SK-N-MC (cell line): Measurements from ENCODE around the gene E2F4.

Source experiments
- DNase-seq: peaks from one replicate; pipeline ENCODE4 v3.0.0-alpha.2; 2011; ENCODE audit warnings: low read depth, low spot score
- H3K27ac ChIP-seq: fragments of 200-600 bp; sonication (generic); 2 replicates; pipeline ENCODE4 v1.5.1; 2016; ENCODE audit warnings: mixed run types
- H3K36me3 ChIP-seq: fragments of 200-600 bp; sonication (generic); 2 replicates; pipeline ENCODE4 v1.6.1; 2017; ENCODE audit warnings: antibody characterized with exemption, low read length, mixed read lengths; ENCODE audit not compliant: insufficient read depth
- H3K4me3 ChIP-seq: fragments of 200-600 bp; sonication (generic); 2 replicates; pipeline ENCODE4 v1.5.1; 2016
- H3K9ac ChIP-seq: fragments of 200-600 bp; sonication (generic); 2 replicates; pipeline ENCODE4 v1.8.0; 2017; ENCODE audit warnings: mixed run types, mixed read lengths; ENCODE audit not compliant: insufficient read length
- H3K9me3 ChIP-seq: fragments of 200-600 bp; sonication (generic); 2 replicates; pipeline ENCODE4 v1.6.1; 2017; ENCODE audit warnings: low read depth, mild to moderate bottlenecking, antibody characterized with exemption, low read length, moderate library complexity, mixed read lengths
- EZH2 ChIP-seq: fragments of 200-600 bp; sonication (generic); IDR thresholded peaks from one replicate; pipeline ENCODE4 v1.6.1; 2017; ENCODE audit warnings: antibody characterized with exemption
- FOXP2 ChIP-seq: optimal IDR thresholded peaks from 2 replicates; pipeline ENCODE3; 2011; ENCODE audit warnings: mild to moderate bottlenecking, moderate library complexity; ENCODE audit not compliant: insufficient read depth; ENCODE audit errors: extremely low read length, control extremely low read depth
- POLR2AphosphoS5 ChIP-seq: IDR thresholded peaks from 2 replicates; pipeline ENCODE4 v1.6.1; 2012; ENCODE audit warnings: mild to moderate bottlenecking, low read depth, low read length, borderline replicate concordance

Gene E2F4

GRCh38 chr16:67207249-67208091, 15.5 kb downstream of the E2F4 start:
- Histone ChIP-seq H3K27ac (no peak overlapping the region), H3K36me3 (no peaks in the 10 kb centered on the region), H3K9me3 (no peaks in the 10 kb centered on the region), H3K4me3 (no peak overlapping the region), H3K9ac (no peak overlapping the region)
- no peak for TF ChIP-seq POLR2AphosphoS5
- TF ChIP-seq FOXP2: no peak
- no peak for TF ChIP-seq EZH2
- DNase-seq: no peak

DNA sequence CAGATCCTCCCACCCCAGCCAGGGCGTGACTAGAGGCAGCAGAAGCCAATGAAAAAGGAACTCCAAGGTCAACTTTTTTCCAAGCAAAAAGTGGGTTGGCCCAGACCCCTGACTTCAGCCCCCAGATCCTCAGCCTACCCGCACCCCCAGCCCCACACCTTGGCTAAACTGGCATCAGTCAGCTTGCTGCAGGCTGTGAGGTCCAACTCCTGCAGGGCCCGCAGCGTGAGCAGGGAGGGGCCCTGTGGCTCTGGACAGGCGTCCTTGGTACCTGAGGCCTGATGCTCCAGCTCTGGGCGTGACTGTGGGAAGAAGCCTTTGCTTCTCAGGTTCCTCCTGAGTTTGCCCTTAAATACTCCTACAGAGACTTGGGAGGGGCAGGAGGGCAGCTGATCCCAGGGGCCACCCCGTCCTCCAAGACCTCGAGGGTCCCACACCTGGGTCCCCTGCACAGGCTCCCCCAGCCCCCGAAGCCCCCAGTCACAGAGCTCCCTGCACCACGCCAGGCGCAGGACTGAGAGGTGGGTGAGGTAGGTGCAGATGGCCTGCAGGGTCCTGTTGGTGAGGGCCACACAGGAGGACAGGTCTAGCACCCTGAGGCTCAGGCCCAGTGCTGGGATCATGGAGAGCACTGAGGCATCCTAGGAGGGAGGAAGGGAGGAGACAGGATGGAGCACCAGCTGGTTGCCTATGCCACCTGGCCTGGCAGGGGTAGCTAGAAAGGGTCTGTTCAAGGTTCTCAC, 16.4 kb downstream of the E2F4 start:
- Histone ChIP-seq H3K27ac (no peak overlapping the region), H3K9ac (no peak overlapping the region), H3K36me3 (no peaks in the 10 kb centered on the region), H3K9me3 (no peaks in the 10 kb centered on the region), H3K4me3 (no peak overlapping the region)
- no peak for DNase-seq
- TF ChIP-seq POLR2AphosphoS5 (no peak), EZH2 (no peak), FOXP2 (no peak)

DNA sequence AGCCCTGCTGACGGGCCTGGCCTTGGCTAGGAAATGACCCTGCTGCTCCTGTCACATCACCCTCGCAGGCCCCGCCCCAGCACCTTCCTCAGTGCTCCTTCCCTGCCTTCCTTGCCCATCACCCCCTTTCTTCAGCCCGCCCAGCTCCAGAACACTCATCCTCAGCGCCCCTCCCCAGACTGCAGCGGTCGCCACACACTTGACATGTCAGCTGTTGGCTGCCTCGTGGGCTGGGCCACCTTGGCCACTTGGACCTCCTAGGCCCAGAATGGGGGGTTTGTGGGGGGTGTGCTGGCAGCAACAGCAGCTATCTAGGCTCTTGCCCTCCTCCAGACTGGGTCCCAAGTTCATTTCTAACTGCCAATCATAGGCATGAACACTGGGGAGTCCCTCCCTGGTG, 17.6 kb downstream of the E2F4 start:
- H3K4me3 ChIP-seq: no peak overlapping the region
- DNase-seq: no peak
- H3K9ac ChIP-seq: no peak overlapping the region
- TF ChIP-seq EZH2: no peak
- no peak for TF ChIP-seq FOXP2
- TF ChIP-seq POLR2AphosphoS5: no peak
- no peaks in the 10 kb centered on the region for H3K36me3 ChIP-seq
- no peaks in the 10 kb centered on the region for H3K9me3 ChIP-seq
- no peak overlapping the region for H3K27ac ChIP-seq

DNA sequence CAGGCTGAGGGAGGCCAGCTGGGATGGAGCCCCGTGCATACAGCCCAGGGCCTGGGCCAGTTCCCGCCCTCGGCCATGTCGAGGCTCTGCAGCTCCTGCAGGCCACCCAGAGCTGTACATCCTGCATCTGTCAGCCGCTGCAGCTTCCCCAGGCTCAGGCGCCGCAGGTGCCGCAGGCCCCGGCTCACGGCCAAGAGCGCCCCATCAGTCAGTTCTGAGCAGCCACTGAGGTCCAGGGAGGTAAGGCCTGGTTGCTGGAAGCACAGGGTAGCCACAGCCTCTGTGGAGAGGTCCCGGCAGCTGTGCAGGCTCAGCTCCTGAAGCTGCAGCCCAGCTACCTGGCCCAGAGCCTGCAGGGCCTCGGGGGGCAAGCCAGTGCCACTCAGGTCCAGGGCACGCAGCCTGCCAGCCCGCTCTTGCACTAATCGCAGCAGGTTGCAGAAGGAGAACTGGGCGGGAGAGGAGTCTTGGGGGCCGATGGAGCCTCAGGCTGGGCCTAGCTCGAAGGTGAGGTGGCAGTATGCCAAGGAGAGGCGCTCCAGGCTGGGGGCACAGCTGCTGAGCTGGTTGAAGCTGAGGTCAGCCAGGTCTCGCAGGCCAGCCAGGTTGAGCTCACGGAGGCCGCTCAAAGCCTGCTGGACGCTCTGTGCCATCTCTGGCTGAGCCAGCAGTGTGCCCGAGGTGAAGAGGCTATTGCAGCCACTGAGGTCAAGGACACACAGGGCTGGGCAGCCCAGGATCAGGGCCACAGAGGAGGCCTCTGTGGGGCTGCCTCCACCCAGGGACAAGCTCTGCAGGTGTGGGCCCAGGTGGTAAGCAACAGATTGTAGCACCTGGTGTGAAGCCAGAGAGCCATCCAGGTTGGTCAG, 18.3 kb downstream of the E2F4 start:
- Histone ChIP-seq H3K4me3 (no peak overlapping the region), H3K9me3 (no peaks in the 10 kb centered on the region), H3K27ac (no peak overlapping the region), H3K36me3 (no peaks in the 10 kb centered on the region), H3K9ac (no peak overlapping the region)
- no peak for TF ChIP-seq POLR2AphosphoS5
- no peak for TF ChIP-seq FOXP2
- TF ChIP-seq EZH2: no peak
- no peak for DNase-seq

- Histone ChIP-seq H3K9me3 (no peaks in the 10 kb centered on the region), H3K27ac (no peak overlapping the region), H3K4me3 (no peak overlapping the region), H3K9ac (no peak overlapping the region), H3K36me3 (no peaks in the 10 kb centered on the region)
- no peak for DNase-seq
- TF ChIP-seq POLR2AphosphoS5: no peak
- TF ChIP-seq EZH2: no peak
- no peak for TF ChIP-seq FOXP2
Observed at GRCh38 chr16:67211674-67212073, 19.7 kb downstream of the E2F4 start.

GRCh38 chr16:67212766-67213165, 20.8 kb downstream of the E2F4 start:
- H3K4me3 ChIP-seq: no peak overlapping the region
- H3K36me3 ChIP-seq: no peaks in the 10 kb centered on the region
- TF ChIP-seq FOXP2: no peak
- no peak for TF ChIP-seq EZH2
- no peak for TF ChIP-seq POLR2AphosphoS5
- H3K9me3 ChIP-seq: no peaks in the 10 kb centered on the region
- no peak for DNase-seq
- H3K27ac ChIP-seq: no peak overlapping the region
- H3K9ac ChIP-seq: no peak overlapping the region

DNA sequence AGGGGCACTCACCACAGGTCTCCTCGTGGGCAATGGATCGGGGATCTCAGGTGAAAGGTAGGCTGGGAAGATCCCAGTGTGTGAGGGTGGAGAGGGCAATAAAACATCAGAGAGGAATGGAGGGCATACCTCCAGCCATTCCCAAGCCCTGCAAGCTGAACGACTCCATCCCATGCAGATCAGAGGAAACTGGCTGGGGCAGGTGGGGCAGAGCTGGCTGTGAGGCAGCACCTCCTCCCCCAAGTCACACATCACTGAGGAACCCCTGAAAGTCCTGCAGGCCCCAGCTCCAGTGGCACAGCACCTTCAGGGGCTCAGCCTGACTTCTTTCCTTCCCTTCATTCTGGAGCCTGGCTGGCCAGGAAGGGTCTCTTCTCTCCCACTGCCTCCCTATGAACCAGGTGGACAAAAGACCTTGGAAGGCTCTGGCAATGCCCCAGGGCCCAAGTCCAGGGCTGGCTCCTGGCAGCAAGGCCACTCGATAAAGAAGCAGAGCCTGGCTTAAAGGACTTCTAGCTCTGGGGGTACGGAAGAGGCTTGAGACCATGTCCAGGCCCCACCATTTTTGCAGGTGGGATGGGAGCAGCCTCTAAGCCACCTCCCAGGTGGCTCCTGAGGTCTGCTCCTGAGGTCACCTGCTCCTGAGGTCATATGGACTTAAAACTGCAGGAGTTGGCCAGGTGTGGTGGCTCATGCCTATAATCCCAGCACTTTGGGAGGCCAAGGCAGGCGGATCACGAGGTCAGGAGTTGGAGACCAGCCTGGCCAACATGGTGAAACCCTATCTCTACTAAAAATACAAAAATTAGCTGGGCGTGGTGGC, 21.5 kb downstream of the E2F4 start:
- DNase-seq: no peak
- Histone ChIP-seq H3K9ac (no peak overlapping the region), H3K4me3 (no peak overlapping the region), H3K9me3 (no peaks in the 10 kb centered on the region), H3K36me3 (no peaks in the 10 kb centered on the region), H3K27ac (no peak overlapping the region)
- TF ChIP-seq FOXP2: no peak
- TF ChIP-seq EZH2: no peak
- TF ChIP-seq POLR2AphosphoS5: no peak
